Parathyroid adenoma (tissue), 2 donors: ENCODE results near the gene KPNA5.

ENCODE experiments used
- H2AFZ ChIP-seq: fragments of 300-600 bp; sonication (generic); one replicate; pipeline ENCODE4 v1.7.0; 2017; ENCODE audit warnings: antibody characterized with exemption, mild to moderate bottlenecking
- H3K27ac ChIP-seq: fragments of 300-600 bp; sonication (generic); one replicate; pipeline ENCODE4 v1.7.0; 2017
- H3K27me3 ChIP-seq: fragments of 300-600 bp; sonication (generic); one replicate; pipeline ENCODE4 v1.7.0; 2017; ENCODE audit warnings: low read length; ENCODE audit not compliant: control insufficient read depth, insufficient read depth
- H3K36me3 ChIP-seq: fragments of 300-600 bp; sonication (generic); one replicate; pipeline ENCODE4 v1.7.0; 2017; ENCODE audit warnings: low read length; ENCODE audit not compliant: control insufficient read depth, insufficient read depth
- H3K4me1 ChIP-seq: fragments of 300-600 bp; sonication (generic); one replicate; pipeline ENCODE4 v1.7.0; 2017; ENCODE audit warnings: control low read depth
- H3K4me2 ChIP-seq: fragments of 300-600 bp; sonication (generic); one replicate; pipeline ENCODE4 v1.7.0; 2017; ENCODE audit warnings: low read length
- H3K4me3 ChIP-seq: fragments of 300-600 bp; sonication (generic); one replicate; pipeline ENCODE4 v1.7.0; 2017; ENCODE audit warnings: low read depth, low read length
- H3K79me2 ChIP-seq: fragments of 300-600 bp; sonication (generic); one replicate; pipeline ENCODE4 v1.7.0; 2017; ENCODE audit warnings: control low read depth
- H3K9ac ChIP-seq: fragments of 300-600 bp; sonication (generic); one replicate; pipeline ENCODE4 v1.7.0; 2017; ENCODE audit warnings: mild to moderate bottlenecking
- H3K9me3 ChIP-seq: fragments of 300-600 bp; sonication (generic); one replicate; pipeline ENCODE4 v1.7.0; 2017; ENCODE audit warnings: low read length; ENCODE audit not compliant: control insufficient read depth
- TF ChIP-seq, protein P1 (sequence below): fragments of 300-600 bp; sonication (generic); IDR thresholded peaks from one replicate; pipeline ENCODE4 v1.7.0; 2017; ENCODE audit warnings: antibody characterized with exemption, mild to moderate bottlenecking
- donor health status: primary hyperparathyroidism.

The KPNA5 gene

DNA sequence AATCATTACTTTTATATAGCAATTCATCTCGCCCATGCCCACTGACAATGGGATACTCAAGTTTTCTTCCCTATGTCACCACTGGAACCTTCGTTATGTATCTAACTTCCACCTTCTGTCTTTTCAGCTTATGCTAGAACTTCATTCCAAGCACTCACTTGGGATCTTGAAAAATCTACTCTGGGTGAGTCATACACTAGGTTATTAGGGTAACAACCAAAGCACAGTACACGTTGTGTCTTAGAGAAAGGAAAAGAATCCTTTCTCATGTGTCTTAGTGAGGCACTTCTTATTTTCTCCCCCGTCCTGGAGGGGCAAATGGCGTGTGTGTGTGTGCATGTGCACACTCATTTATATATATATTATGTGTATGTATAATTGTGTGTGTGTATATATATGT is 102.8 kb downstream of the KPNA5 start:
- TF ChIP-seq, protein P1, sequence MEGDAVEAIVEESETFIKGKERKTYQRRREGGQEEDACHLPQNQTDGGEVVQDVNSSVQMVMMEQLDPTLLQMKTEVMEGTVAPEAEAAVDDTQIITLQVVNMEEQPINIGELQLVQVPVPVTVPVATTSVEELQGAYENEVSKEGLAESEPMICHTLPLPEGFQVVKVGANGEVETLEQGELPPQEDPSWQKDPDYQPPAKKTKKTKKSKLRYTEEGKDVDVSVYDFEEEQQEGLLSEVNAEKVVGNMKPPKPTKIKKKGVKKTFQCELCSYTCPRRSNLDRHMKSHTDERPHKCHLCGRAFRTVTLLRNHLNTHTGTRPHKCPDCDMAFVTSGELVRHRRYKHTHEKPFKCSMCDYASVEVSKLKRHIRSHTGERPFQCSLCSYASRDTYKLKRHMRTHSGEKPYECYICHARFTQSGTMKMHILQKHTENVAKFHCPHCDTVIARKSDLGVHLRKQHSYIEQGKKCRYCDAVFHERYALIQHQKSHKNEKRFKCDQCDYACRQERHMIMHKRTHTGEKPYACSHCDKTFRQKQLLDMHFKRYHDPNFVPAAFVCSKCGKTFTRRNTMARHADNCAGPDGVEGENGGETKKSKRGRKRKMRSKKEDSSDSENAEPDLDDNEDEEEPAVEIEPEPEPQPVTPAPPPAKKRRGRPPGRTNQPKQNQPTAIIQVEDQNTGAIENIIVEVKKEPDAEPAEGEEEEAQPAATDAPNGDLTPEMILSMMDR = no peak
- Histone ChIP-seq H3K4me1 (no peaks in the 10 kb centered on the region), H3K4me2 (no peak overlapping the region)

More for the DNA sequence above, 102.8 kb downstream of the KPNA5 start:
- H3K27me3 ChIP-seq = no peaks in the 10 kb centered on the region
- H3K79me2 ChIP-seq = no peaks in the 10 kb centered on the region
- H3K4me3 ChIP-seq = no peak overlapping the region
- no peak overlapping the region for H2AFZ ChIP-seq
- H3K9me3 ChIP-seq = no peaks in the 10 kb centered on the region
- H3K27ac ChIP-seq = no peak overlapping the region
- no peaks in the 10 kb centered on the region for H3K36me3 ChIP-seq
- no peak overlapping the region for H3K9ac ChIP-seq
